Fibroblast of skin of back (primary cell): Measurements from ENCODE around the gene ITIH2.
A peak's percentile ranks its signal among the peaks of the same experiment; 100 is the strongest.
"Not testable (repeated sequence)": the region's sequence is repeated elsewhere in the genome, so short reads cannot be mapped to it uniquely, and the experiment has no call there.

ENCODE experiments used
- DNase-seq: peaks from one replicate; pipeline ENCODE4 v3.0.0-alpha.2; 2013

The ITIH2 gene

DNA sequence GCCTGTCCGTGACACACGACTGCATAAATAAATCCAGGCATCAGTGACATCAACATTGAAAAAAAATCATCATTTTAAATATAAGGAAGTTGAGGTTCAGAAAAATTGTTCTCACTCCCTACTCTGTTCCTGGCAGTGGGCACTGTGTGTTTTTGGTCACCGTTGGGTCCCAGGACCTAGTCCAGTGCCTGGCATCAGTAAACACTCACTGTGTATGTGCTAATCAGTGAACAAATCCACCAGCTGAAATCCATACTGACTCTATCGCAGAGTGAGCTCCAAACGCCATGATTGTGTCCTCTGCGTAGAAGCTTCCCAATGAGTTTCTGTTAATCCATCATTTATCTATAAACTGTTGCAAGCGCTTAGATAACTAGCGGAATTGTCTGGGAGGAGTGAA, 41.2 kb downstream of the ITIH2 start:
- no peak for DNase-seq

DNA sequence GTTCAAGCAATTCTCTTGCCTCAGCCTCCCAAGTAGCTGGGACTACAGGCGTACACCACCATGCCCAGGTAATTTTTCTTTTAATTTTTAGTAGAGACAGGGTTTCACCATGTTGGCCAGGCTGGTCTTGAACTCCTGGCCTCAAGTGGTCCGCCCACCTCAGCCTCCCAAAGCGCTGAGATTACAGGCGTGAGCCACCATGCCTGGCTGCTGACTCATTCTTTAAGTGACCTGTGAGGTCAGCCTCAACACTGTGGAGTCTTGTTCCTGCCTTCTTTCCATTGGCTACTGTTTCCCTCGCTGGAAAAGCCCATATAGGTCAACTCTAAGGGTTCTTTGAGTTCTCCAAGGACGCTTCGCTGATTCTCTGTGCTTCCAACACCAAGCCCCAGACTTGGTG, 45.5 kb downstream of the ITIH2 start:
- DNase-seq, result peak; percentile 9

DNA sequence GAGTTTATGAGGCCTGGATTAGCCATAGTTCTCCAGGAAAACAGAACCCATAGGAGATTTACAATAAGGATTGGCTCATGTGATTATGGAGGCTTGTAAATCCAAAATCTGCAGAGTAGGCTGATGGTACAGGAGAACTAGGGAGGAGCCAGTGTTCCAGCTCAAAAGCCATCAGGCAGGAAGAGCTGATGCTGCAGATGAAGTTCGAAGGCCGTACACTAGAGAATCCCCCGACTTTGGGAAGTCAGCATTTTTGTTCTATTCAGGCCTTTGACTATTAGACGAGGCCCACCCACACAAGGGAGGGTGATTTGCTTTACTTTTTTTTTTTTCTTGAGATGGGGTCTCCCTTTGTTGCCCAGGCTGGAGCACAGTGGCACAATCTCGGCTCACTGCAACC, 47.1 kb downstream of the ITIH2 start:
- DNase-seq, result no peak

DNA sequence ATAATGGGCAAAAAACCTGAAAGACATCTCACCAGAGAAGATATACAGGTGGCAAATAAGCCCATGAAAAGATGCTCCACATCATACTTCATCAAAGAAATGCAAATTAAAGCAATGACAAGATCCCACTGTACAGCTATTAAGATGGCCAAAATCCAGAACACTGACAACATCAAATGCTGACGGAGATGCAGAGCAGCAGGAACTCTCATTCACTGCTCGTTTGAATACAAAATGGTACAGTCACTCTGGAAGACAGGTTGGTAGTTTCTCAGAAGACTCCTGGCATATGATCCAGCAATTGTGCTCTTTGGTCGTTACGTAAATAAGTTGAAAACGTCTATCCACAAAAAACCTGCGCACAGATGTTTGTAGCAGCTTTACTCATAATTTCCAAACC, 49.1 kb downstream of the ITIH2 start:
- DNase-seq, result no peak

DNA sequence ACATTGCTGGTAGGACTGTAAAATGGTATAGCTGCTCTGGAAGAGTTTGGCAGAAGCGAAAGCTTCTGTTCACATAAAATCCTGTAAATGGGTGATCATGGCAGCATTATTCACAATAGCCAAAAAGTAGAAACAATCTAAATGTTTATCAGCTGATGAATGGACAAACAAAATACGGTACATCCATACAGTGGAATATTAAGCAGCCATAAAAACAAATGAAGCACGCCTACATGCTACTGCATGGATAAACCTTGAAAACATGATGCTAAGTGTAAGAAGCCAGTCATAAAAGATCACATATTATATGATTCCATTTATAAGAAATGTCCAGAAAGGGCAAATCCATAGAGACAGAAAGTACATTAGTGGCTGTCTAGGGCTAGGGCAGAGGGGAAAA, 52.0 kb downstream of the ITIH2 start:
- no peak for DNase-seq

DNA sequence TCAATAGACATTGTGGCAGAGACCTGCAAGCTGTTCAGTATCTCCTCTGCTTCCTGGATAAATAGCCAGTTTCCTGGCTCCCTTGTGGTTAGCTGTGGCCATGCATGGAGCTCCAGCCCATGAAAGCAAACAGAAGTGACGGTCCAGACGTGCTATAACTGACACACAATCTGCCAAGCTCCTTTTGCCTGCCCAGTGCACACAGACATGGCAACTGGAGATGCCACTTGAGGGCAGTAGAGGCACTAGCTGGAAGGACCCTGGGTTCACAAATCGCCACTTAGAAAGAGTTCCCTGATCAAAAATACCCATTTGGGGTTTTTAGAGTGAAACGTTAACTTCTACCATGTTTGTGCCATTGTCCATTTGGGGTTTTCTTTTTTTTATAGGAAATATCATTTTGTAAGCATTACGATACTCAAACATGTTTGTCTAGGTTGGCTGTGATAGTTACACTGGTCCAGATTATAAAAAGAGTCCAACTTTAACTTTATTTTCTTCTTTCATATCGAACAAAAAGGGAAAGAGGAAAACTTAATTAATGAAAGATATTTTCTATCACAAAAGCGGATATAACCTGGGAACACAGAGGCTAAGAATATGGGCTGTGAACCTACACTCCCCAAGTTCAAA, 53.4 kb downstream of the ITIH2 start:
- DNase-seq, result peak; percentile 27

DNA sequence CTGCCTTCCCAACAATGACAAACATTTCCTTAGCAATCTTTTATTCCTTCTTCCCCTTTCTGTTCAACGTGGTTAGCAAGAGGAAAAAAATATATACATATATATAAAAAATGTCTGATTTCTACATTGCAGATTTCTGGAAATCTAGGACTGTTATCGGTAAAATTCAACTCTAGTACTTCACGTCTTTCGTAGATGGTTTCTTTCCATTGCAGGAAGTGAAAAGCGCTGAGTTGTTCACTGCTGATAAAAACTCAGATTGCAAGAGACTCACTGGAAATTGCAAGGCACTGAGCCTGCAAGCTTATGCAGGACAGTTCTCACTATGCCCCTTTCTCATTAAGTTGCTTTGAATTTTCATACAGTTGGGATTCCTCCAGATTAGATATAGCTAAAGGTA, 60.8 kb downstream of the ITIH2 start:
- no peak for DNase-seq

DNA sequence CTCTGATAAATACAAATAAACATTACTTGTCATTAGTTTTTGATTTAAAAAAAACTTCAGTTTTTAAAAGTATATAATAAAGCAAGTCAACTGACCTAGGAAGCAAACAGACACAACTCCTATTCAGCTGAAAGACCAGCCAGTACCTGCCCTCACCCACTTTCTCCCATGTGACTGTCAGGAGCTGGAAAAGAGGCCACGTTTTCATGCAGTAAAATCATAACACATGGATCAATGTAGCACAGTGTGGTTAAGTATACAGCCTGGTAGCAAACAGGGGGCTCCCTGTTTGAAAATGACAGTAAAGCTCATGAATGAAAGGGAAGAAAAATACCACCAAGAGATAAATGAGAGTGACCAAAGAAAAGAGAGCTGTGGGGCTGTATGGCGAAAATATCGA, 63.1 kb downstream of the ITIH2 start:
- DNase-seq, result no peak

DNA sequence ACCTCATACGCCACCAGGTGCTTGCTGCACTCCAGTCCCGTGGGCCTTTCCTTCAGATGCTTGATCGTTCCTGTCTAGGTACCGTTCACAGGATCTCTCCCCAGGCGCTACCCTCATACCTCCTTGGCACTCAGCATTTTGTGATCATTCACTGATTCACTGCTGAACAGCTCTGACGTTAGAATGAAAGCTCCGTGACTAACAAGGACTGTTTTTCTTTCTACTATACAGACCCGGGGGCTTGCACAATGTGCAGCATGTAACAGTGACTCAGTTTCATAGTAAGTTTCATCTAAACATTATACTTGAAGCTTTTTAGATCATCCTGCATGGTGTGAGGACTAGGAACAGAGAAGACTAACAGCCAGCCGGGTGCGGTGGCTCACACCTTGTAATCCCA, 64.1 kb downstream of the ITIH2 start:
- DNase-seq, result no peak

DNA sequence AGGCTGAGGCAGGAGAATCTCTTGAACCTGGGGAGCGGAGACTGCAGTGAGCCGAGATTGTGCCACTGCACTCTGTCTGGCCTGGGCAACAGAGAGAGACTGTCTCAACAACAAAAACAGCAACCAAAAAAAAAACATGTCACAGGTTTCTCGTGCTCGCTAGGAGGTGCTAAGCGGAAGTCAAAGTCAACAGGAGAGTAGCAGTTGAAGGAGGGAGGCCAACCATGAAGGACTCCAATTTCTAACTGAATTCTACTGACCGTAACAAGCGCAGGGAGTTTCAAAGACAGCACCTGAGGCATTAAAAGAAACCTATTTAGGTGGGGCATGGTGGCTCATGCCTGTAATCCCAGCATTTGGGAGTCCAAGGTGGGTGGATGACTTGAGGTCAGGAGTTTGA, 65.3 kb downstream of the ITIH2 start:
- no peak for DNase-seq

DNA sequence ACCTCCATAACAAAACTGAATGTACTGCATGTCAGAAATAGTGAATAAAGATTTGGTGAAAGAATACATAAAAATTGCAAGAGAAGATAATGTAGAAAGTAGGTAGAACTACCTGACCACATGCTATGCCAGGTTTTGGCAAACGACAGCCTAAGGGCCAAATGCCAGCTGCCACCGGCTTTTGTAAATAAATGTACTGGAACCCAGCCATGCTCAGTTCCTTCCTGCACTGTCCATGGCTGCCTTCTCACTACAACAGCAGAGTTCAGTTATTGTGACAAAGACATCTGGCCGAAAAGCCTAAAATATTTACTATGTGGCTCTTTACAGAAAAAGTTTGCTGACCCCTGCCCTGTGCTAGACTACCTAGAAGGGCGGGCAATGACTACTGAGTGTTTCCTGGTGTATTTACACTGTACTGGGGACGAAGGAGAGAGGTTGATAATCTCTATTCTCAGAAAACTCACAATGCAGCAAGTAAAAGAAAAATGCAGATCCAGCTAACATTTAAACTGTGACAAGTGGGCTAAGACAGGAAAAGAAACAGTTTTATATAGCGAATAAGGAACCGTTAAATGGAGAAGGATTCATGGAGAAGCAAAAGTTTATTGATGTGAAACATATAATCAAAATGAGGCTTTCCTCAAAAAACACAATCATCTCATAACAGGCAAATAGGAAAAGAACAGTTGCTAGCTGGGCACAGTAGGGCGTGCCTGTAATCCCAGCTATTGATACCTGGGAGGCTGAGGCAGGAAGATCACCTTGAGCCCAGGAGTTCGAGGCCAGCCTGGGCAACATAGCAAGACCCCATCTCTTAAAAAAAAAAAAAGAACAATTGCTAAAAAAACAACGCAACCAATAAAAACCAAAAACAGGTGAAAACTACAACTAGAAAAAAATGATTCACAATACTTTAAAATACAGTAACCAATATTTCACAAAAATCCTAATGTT, 71.0 kb downstream of the ITIH2 start:
- DNase-seq, result no peak

DNA sequence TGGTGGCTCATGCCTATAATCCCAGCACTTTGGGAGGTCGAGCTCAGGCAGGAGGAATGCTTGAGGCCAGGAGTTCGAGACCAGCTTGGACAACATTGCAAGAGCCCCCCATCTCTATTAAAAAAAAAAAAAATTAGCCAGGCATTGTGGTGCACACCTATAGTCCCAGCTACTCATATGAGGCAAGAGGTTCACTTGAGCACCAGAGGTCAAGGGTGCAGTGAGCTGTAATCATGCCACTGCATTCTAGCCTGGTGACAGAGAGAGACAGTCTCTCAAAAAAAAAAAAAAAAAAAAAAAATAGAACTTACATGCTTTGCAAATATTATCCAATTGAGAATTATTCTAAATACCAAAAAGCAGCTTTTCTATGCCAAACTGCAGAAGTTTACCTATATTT, 73.7 kb downstream of the ITIH2 start:
- no peak for DNase-seq

DNA sequence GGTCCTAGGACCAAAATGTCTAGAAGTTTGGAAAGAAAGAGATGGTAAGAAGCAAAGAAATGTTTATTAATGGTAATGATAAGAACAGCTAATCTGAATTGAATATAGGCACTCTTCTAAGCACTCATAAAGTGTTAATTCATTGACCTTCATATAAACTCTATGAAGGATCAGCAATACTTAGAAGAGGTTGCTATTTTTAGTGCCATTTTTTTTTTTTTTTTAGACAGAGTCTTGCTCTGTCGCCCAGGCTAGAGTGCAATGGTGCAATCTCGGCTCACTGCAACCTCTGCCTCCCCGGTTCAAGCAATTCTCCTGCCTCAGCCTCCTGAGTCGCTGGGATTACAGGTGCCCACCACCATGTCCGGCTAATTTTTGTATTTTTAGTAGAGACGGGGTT, 79.1 kb downstream of the ITIH2 start:
- DNase-seq, result not testable (repeated sequence)

DNA sequence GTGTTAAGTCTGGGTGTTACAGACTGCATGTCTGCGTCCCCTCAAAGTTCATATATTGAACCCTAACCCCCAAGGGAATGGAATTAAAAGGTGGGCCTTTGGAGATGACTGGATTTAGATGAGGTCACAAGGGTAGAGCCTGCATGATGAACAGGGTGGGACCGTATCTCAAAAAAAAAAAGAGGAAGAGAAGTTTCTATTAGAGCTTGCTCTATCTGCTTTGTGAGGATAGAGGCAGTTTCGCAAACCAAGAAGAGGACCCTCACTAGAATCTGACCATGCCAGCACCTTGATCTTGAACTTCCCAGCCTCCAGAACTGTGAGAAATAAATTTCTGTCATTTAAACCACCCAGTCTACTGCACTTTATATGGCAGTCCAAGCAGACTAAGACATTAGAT, 83.3 kb downstream of the ITIH2 start:
- DNase-seq, result no peak

DNA sequence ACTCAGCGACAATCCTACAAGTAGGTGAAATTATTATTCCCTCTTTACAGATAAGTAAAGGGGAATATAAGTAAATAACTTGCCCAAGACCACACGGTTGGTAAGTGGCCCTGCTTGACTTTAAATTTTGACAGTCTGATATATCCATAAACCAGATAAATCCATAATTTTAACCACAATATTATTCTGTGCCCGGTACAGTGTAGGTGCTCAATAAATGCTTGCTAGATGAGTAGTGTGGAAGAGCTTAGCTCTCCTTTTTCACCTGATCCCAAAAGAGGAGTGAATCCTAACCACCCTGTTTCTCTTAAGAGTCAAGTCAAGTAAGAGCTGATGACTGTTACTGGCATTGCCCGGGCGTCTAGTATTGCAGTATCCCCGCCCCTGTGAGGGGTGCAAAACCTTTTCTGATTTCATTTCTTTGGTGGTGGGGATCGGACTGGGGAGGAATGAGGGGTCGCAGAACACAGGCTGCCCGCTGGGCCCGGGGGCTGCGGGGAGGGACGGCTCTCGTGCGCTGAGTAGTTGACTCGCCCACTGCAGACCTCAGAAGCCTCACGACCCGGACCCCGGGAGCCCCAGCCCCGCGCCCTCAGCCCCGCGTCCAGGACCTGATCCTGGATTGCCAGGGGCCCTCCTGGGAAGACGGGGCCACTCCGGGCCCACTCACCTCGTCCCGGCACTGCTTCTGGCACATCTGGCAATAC, 84.2 kb downstream of the ITIH2 start:
- peak; percentile 15 for DNase-seq

DNA sequence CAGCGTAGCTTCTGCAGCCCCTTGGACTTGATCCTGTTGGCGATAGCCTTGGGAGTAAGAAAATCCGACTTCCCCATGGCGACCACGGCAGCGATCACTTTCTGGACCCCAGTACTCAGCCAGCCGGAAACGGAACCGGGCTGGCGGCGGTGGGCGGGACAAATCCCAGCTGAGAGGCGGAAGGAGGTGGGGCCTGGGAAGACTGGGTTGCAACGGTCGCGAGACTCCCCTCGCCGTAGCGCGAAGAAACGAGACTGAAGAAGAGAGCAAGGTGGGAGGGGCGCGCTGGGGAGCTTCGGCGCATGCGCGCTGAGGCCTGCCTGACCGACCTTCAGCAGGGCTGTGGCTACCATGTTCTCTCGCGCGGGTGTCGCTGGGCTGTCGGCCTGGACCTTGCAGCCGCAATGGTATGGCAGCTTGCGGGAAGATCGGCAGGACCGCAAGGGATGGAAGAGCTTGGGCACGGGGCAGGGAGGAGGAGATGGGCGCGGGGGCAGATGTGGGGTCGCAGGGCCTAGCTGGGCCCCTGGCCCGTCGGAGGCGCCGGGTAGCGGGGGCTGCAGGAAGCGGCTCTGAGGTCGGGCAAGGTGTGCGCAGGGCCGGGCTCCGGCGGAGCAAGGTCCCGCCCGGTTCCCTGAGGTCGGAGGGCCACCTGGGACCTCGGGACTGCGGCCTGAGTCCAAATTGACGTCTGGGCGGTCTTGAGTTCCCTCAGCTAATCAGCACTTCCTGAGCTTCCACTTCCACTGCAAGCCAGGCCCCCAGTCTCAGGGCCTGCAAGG, 84.9 kb downstream of the ITIH2 start, which contains the start of the genes ATP5F1C and KIN:
TSS of gene ATP5F1C (plus strand) at position 321 of the 782 bp plus-strand sequence. CDS start at position 352, 31 bp downstream.
TSS of gene KIN (minus strand) at position 137 of the 782 bp plus-strand sequence. CDS start at position 77, 60 bp downstream.
- DNase-seq, result peak; percentile 94

DNA sequence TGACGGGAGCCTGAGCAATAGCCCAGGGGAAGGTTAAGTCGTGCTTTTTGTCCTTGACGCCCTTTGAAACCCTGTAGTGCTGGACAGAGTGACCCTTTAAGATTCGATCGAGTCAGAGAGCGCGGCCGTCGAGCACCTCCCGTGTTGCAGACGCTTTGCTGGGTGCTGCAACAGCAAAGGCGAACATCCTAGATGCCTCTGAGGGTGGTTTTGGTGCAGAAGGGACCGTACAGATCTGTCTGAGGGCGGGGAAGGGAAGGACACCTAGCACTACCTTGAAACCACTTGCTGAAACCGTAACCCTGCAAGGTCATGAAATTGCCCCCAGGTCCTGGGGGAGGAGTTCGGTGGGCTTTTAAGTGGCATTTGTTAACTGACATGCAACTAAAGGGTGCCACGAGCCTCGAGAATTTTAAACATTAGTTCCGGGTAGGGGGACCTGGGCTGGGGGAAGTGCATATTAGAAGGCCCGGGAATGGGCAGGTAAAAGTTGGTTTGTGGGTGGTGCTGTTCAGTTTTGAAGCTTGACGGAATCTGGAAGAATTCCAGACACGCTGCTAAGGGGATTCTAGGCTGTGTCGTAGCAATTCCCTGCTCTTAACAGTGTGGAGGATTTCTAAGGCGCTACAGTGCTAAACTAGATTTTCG, 85.6 kb downstream of the ITIH2 start:
- DNase-seq, result peak; percentile 24

DNA sequence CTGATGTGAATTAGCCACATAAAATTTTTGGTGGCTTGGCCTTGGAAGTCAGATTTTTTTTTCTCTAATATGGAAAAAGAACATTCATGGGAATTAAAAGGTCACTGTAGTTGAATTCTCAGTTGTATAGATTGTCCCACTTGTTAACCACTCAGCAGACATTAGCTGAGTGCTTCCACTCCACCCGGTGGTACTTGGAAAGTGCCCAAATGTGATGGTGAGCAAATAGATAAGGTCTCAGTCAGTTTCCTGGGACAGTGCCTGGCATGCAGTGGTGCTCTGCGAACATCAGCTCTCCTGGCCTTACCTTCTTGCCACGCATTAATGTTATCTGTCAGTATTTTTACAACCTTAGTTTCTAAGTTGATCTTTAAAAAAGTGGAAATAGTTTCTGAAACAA, 86.3 kb downstream of the ITIH2 start:
- peak; percentile 42 for DNase-seq

DNA sequence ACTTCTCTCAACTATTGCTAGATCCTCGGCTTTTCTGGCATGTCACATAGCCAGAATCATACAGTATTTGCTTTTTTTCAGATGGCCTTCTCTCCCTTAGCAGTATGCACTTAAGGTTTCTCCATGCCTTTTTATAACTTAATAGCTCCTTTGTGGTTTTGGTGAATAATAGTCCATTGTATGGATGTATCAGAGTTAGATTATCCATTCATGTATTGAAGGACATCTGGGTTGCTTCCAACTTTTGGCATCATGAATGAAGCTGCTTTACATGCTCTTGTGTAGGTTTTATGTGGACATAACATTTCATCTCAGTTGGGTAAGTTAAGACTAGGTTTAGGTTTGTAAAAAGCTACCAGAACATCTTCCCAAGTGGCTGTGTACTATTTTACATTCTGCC, 89.4 kb downstream of the ITIH2 start:
- DNase-seq, result no peak

DNA sequence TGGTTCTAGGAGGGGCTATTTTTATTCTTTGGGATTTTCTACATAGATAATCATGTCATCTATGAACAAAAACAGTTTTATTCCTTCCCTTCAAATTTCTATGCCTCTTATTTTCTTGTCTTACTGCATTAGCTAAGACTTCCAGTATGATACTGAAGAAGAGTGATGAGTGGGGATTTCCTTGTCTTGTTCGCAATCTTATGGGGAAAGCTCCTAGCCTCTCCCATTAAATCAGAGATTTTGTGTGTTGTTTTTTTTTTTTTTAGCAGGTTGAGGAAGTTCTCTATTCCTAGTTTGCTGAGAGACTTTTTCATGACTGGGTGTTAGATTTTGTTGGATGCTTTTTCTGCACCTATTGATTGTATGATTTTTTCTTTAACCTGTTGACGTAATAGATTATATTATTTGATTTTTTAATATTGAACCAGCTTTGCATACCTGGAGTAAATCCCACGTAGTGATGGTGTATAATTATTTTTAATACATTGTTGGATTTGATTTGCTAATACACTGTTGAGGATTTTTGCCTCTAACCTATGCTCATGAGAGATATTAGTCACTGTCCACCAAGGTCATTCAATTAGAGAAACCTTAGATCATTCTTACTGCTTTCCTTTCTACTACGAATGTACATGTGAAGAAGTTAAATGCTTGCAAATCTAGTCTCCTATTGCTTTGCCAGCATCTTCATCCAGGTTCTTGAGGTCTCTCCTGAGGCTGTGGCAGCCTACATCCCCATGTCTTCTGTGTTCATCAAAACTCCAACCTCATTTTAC, 91.3 kb downstream of the ITIH2 start:
- DNase-seq, result no peak

DNA sequence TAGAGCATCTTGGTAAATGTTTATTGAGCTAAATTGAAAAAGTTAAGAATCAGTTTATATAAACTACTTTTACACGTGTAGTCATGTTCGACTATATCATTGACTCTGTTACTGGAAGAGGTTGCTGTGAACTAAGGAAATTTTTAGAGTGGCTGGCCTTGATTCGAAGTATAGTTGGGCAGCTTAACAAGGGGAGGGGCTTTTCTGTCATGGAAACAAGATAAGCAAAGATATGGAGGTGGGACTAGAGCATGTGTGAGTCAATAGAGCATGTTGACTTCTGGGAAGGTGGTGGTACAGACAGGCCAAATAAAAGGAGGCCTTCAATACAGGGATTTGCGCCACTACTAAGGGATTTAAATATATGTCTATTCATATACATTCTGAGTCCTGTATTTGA, 92.5 kb downstream of the ITIH2 start:
- peak; percentile 30 for DNase-seq
